Choroid plexus epithelial cell (primary cell): ENCODE results near the gene PPIP5K2.
A peak's percentile ranks its signal among the peaks of the same experiment; 100 is the strongest.
"Not testable (repeated sequence)": the region's sequence is repeated elsewhere in the genome, so short reads cannot be mapped to it uniquely, and the experiment has no call there.

Experiments
- DNase-seq: peaks from one replicate; pipeline ENCODE4 v3.0.0-alpha.2; 2010; ENCODE audit warnings: low read depth
- H3K4me3 ChIP-seq: 2 replicates; pipeline ENCODE4 v1.5.1; 2011; ENCODE audit warnings: low read depth, mild to moderate bottlenecking, control low read depth, low read length, moderate library complexity
- TF ChIP-seq, protein P1 (sequence below): conservative IDR thresholded peaks from 2 replicates; pipeline ENCODE4 v1.5.1; 2011; ENCODE audit warnings: low read depth, mild to moderate bottlenecking, control low read depth, inconsistent platforms, low read length, moderate library complexity

The PPIP5K2 gene

DNA sequence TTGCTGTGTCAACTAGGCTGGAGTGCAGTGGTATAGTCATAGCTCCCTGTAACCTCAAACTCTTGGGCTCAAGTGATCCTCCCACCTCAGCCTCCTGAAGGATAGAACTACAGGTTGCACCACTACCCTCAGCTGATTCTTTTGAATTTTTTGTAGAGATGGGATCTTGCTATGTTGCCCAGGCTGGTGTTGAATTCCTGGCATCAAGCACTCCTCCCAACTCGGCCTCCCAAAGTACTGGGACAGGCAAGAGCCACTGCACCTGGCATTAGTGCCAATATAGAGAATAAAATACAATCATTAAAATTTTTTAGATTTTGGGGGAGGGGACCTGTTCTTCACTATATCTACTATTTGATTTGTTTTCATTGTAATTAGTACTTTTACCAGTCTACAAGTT lies 15.4 kb downstream of the PPIP5K2 start:
- H3K4me3 ChIP-seq, result no peak overlapping the region
- TF ChIP-seq, protein P1, sequence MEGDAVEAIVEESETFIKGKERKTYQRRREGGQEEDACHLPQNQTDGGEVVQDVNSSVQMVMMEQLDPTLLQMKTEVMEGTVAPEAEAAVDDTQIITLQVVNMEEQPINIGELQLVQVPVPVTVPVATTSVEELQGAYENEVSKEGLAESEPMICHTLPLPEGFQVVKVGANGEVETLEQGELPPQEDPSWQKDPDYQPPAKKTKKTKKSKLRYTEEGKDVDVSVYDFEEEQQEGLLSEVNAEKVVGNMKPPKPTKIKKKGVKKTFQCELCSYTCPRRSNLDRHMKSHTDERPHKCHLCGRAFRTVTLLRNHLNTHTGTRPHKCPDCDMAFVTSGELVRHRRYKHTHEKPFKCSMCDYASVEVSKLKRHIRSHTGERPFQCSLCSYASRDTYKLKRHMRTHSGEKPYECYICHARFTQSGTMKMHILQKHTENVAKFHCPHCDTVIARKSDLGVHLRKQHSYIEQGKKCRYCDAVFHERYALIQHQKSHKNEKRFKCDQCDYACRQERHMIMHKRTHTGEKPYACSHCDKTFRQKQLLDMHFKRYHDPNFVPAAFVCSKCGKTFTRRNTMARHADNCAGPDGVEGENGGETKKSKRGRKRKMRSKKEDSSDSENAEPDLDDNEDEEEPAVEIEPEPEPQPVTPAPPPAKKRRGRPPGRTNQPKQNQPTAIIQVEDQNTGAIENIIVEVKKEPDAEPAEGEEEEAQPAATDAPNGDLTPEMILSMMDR, result no peak
- no peak for DNase-seq

DNA sequence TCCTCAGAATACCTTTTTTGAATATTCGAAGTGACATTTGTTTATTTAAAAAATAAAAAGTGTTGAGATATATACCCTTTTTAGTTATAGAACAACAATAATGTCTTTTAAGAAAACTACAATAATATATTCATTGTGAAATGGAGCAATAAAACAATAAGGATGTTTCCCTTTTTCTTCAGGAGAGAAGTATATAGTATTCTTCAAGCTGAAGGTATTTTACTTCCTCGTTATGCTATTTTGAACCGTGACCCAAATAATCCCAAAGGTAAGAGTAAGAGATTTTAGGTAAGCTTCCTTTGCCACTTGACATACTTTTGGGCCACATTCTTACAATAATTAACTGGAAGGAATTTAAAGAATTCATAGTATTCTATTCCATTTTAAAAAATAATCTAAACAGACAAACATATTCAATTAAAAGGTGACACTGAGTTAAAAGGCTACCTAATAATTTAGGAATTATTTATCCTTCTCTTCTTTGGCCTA lies 18.1 kb downstream of the PPIP5K2 start:
- no peak for DNase-seq
- TF ChIP-seq, protein P1, result no peak

DNA sequence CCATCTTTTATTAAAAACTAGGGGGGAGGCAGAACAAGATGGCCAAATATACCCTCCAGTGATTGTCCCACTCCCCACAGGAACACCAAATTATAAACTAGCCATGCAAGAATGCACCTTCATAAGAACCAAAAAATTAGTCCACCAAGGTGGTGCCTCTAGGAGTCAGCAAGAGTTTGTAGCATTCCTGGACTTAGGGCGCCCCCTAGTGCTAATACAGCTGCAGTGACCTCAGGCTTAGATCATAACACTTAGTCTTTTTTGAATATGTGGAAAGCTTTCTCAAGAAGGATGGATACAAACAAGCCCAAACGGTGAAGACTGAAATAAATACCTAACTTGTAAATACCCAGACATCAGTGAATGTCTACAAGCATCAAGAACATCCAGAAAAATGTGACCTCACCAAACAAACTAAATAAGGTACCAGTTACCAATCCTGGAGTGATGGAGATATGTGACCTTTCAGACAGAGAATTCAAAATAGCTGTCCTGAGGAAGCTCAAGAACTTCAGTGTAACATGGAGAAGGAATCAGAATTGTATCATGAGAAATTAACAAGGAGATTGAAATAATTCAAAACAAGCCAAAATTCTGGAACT lies 19.3 kb downstream of the PPIP5K2 start:
- peak; percentile 87 for DNase-seq
- TF ChIP-seq, protein P1, result peak; percentile 96
- no peak overlapping the region for H3K4me3 ChIP-seq

More for the DNA sequence above, 18.1 kb downstream of the PPIP5K2 start:
- H3K4me3 ChIP-seq, result no peak overlapping the region

DNA sequence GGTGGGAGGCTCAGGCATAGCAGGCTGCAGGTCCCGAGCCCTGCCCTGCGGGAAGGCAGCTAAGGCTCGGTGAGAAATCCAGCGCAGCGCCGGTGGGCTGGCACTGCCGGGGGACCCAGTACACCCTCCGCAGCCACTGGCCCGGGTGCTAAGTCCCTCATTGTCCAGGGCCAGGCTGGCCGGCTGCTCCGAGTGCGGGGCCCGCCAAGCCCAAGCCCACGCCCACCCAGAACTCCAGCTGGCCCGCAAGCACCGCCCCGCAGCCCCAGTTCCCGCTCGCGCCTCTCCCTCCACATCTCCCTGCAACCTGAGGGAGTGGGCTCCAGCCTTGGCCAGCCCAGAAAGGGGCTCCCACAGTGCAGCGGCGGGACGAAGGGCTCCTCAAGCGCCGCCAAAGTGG lies 22.0 kb downstream of the PPIP5K2 start:
- DNase-seq, H3K4me3 ChIP-seq: not testable (repeated sequence)

DNA sequence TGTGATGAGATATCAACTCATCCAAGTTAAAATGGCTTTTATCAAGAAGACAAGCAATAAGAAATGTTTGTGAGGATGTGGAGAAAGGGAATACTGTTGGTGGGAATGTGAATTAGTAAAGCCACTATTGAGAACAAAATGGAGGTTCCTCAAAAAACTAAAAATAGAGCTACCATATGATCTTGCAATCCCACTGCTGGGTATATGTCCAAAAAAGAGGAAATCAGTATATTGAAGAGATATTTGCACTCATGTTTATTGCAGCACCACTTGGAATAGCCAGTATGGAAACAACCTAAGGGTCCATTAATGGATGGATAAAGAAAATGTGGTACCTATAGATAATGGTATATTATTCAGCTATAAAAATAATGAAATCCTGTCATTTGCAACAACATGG lies 25.1 kb downstream of the PPIP5K2 start:
- DNase-seq, result no peak
- H3K4me3 ChIP-seq, result no peak overlapping the region
- TF ChIP-seq, protein P1, result no peak

DNA sequence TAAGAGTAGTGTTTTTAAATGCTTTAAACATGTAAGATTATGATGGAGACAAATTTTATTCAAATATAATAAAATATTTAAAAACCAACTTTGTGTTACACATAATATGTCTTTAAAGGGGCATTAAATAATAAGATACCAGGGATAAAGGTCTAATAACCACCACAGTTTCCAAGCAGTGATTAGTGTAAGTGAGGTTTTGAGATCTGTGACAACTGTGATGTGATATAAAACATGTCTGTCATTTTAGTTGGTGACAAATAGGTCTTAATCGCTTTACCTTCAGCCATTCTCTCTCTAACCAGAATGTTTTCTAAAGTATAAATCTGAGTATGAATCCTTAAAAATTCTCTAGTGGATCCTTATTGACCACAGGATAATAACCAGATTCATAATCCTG lies 28.1 kb downstream of the PPIP5K2 start:
- TF ChIP-seq, protein P1, result no peak
- no peak for DNase-seq
- H3K4me3 ChIP-seq, result no peak overlapping the region

DNA sequence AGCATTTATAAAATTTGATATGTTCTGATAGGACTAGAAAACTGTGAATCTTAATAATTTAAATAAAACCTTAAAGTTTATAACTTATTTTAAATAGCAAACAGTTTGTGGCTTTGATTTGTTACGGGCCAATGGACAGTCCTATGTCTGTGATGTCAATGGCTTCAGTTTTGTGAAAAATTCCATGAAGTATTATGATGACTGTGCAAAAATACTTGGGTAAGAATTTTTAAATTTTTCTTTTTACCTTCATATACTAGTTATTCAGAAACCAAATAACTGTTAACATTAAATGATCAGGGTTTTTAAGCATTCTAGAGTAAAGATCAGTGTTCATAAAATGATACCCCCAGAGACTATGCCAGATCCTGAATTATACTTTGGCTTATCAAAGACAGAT lies 31.1 kb downstream of the PPIP5K2 start:
- DNase-seq, result no peak
- TF ChIP-seq, protein P1, result no peak

More for the DNA sequence above, 31.1 kb downstream of the PPIP5K2 start:
- H3K4me3 ChIP-seq, result no peak overlapping the region
